ENCODE data around the gene SLC10A3.

The SLC10A3 gene, protein sequence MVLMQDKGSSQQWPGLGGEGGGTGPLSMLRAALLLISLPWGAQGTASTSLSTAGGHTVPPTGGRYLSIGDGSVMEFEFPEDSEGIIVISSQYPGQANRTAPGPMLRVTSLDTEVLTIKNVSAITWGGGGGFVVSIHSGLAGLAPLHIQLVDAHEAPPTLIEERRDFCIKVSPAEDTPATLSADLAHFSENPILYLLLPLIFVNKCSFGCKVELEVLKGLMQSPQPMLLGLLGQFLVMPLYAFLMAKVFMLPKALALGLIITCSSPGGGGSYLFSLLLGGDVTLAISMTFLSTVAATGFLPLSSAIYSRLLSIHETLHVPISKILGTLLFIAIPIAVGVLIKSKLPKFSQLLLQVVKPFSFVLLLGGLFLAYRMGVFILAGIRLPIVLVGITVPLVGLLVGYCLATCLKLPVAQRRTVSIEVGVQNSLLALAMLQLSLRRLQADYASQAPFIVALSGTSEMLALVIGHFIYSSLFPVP
- 4.8 to 20.3 (median 11.7) reads per million in 17 experiments for total RNA-seq

DNA sequence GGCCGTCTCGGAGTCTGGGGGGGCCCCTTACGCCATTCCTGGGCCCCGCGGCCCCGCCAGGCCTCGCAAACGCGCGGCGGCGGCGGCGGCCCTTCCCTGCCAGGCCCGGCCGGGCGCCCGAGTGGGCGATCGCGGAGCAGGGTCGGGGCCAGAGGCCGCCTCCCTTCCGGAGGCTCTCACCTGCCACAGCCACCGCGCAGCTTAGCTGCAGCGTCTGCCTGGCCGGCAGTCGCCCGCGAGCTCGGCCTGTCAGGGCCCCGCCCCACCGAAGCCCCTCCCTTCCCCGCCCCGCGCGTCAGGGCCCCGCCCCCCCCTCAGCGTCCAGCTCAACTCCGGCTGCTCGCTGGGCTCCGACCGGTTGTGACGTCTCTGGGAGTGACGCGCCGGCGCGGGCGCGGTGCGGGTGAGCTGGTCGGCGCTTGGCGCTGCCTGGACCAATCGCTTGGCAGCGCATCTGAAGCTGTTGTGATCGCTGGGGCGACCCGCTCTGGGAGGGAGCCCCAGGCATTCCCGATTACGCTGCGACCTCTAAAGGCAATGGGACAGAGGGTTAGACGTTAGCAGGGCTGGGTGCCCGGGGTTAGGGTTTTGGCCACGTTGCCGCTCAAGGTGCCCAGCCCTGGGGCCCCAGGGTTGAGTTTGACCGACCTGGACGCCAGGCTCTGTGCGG, at the start of gene SLC10A3:
Gene SLC10A3 (minus strand): TSS at position 216 of the 670 bp plus-strand sequence. CDS start 1,689 bp downstream, outside the sequence.
- DNase-seq, result peak; percentile 91 to 96 (median 94)

GRCh38 chrX:154539077-154539476, 48.6 kb upstream of the SLC10A3 start:
- no peak for DNase-seq

- DNase-seq, result no peak
These were observed 45.5 kb upstream of the SLC10A3 start for GRCh38 chrX:154535892-154536291.

GRCh38 chrX:154534526-154535322, 44.3 kb upstream of the SLC10A3 start:
- peak; percentile 92 to 94 (median 93) for DNase-seq

GRCh38 chrX:154532690-154533089, 42.3 kb upstream of the SLC10A3 start:
- DNase-seq, result no peak

GRCh38 chrX:154531626-154532025, 41.2 kb upstream of the SLC10A3 start:
- DNase-seq, result no peak

DNA sequence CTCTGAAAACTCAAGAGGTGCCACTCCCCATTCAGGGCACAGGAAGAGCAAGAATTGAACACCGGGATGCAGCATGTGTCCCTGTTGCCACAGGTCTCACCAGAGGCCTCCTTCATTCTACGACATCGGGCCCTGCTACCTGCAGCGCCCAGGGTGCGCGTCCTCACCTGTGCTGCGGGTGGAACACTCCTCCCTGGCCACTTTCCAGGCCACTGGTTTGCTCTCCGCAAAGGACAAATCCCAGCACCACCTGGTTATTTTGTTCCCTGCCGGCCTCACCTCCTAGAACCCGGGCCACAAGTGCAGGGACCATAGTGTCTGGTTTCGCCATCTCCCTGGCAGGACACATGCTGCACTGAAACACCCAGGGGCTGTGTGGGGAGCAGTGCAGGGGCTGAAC, 39.9 kb upstream of the SLC10A3 start:
- no peak for DNase-seq

DNA sequence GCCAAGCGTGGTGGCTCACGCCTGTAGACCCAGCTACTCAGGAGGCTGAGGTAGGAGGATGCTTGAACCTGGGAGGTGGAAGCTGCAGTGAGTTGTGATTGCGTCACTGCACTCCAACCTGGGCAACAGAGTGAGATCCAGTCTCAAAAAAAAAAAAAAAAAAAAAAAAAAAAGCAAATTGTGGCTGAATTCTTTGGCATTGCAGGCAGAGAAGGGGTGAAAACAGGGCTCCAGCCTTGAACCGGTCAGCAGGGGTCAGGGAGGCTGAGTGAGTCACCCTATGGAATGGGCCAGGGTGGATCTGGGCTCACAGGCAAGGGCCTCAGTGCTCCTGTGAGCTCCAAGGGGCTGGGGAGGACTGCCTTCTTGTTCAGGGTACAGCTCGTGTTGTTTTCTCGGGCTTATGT, 38.8 kb upstream of the SLC10A3 start:
- no peak for DNase-seq

- DNase-seq, result peak; percentile 63 to 80 (median 76)
These were observed 36.7 kb upstream of the SLC10A3 start for GRCh38 chrX:154526901-154527675.

GRCh38 chrX:154525606-154526490, 35.4 kb upstream of the SLC10A3 start:
- DNase-seq, result no peak

- DNase-seq, result no peak
These were observed 29.0 kb upstream of the SLC10A3 start for GRCh38 chrX:154519389-154519788.

DNA sequence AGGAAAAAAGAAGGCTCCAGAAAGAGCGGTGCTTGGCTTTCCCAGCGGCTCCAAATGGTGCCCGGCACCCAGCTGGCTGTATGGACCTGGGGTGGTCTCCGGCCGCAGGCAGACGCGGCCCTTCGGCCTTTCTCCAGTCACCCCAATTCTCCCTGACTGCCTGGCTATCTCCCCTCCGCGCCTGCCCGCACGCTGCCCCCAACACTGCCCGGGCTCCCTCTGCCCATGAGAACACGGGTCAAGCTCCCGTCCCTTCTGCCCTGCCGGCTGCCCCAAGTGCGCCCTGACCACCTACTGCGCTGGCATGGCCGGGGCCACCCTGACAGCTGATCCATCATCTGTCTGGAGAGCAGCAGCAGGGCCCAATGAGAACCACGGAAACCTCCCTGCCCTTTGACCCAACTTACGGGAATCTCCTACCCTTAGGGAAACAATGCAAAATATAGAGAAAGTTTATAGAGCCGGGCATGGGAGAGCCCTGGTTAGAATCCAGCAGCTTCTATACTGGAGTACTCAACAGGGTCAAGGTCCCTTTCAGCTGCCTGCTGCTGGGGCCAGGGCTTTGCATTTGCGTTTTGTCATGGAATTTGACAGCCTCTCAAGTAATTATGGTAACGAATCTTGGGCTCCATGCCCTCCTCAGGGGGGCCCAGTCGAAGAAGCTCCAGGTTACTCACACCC, 26.8 kb upstream of the SLC10A3 start:
- no peak for DNase-seq

- peak in 3 of 4 experiments; percentile 8 to 23 (median 20) for DNase-seq
These were observed 26.2 kb upstream of the SLC10A3 start for GRCh38 chrX:154516656-154517100.

- peak; percentile 91 to 96 (median 94) for DNase-seq
These were observed 25.7 kb upstream of the SLC10A3 start, which contains the start of gene FAM3A for GRCh38 chrX:154515966-154516655. Gene FAM3A, minus strand, starts transcription at chrX:154516232. Its CDS starts 460 bp downstream, at chrX:154515772.

GRCh38 chrX:154515090-154515965, 24.9 kb upstream of the SLC10A3 start:
- DNase-seq, result peak in 2 of 4 experiments; percentile 14 to 18

GRCh38 chrX:154513716-154514115, 23.3 kb upstream of the SLC10A3 start:
- DNase-seq, result peak; percentile 34 to 64 (median 52)

DNA sequence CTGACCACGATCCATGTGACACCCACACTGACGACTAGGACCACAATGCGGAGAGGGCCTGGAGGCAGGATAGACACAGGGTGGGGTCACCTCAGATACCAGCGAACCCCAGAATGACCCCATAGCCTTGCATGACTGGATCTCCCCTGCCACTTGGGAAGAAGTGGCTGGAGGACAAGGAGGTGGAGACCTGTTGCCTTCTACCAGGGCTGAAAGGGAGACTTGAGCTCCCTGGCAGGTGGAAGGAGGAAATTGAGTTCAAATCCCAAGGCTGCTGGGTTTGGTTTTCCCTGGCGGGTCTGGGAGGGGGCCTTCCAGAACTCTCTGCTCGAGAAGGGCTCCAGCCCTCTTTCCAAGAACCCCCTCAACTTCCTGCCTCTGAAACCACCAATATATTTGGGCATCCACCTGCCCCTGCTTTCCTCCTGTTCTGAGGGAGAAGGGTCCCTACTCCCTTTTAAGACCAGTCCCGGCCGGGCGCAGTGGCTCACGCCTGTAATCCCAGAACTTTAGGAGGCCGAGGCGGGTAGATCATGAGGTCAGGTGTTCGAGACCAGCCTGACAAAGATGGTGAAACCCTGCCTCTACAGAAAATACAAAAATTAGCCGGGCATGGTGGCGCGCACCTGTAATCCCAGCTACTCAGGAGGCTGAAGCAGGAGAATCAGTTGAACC, 22.6 kb upstream of the SLC10A3 start:
- DNase-seq, result no peak

GRCh38 chrX:154511761-154512160, 21.3 kb upstream of the SLC10A3 start:
- DNase-seq, result no peak
